Ishikawa (cell line): Measurements from ENCODE around the gene ITGA11.

Experiments used
- CEBPB ChIP-seq: IDR thresholded peaks from 2 replicates; pipeline ENCODE4 v1.6.1; 2012
- CREB1 ChIP-seq: IDR thresholded peaks from 2 replicates; pipeline ENCODE4 v1.6.1; 2012; ENCODE audit warnings: low read depth
- EP300 ChIP-seq: IDR thresholded peaks from 2 replicates; pipeline ENCODE4 v1.6.1; 2012; ENCODE audit warnings: borderline replicate concordance
- FOXM1 ChIP-seq: IDR thresholded peaks from 2 replicates; pipeline ENCODE4 v1.6.1; 2012; ENCODE audit warnings: low read depth, borderline replicate concordance
- MAX ChIP-seq: IDR thresholded peaks from 2 replicates; pipeline ENCODE4 v1.6.1; 2012
- RAD21 ChIP-seq: IDR thresholded peaks from 2 replicates; pipeline ENCODE4 v1.6.1; 2012; ENCODE audit warnings: low read depth
- TAF1 ChIP-seq: IDR thresholded peaks from 2 replicates; pipeline ENCODE4 v1.6.1; 2012; ENCODE audit warnings: low read depth, mild to moderate bottlenecking
- TCF12 ChIP-seq: IDR thresholded peaks from 2 replicates; pipeline ENCODE4 v1.6.1; 2012; ENCODE audit warnings: low read depth
- ZBTB7A ChIP-seq: IDR thresholded peaks from 2 replicates; pipeline ENCODE4 v1.6.1; 2012; ENCODE audit warnings: low read depth
- TF ChIP-seq, protein P1 (sequence below): IDR thresholded peaks from 2 replicates; pipeline ENCODE4 v1.6.1; 2012
- TF ChIP-seq, protein P2 (sequence below): IDR thresholded peaks from 2 replicates; pipeline ENCODE4 v1.6.1; 2012; ENCODE audit warnings: low read depth, mild to moderate bottlenecking

GRCh38 chr15:68311464-68311835 is 120.5 kb downstream of the ITGA11 start:
- TF ChIP-seq, protein P1, sequence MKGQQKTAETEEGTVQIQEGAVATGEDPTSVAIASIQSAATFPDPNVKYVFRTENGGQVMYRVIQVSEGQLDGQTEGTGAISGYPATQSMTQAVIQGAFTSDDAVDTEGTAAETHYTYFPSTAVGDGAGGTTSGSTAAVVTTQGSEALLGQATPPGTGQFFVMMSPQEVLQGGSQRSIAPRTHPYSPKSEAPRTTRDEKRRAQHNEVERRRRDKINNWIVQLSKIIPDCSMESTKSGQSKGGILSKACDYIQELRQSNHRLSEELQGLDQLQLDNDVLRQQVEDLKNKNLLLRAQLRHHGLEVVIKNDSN = no peak
- TF ChIP-seq TAF1 (no peak), RAD21 (no peak), FOXM1 (no peak), MAX (no peak), ZBTB7A (no peak), EP300 (no peak), CEBPB (no peak), CREB1 (no peak), TCF12 (no peak)
- TF ChIP-seq, protein P2, sequence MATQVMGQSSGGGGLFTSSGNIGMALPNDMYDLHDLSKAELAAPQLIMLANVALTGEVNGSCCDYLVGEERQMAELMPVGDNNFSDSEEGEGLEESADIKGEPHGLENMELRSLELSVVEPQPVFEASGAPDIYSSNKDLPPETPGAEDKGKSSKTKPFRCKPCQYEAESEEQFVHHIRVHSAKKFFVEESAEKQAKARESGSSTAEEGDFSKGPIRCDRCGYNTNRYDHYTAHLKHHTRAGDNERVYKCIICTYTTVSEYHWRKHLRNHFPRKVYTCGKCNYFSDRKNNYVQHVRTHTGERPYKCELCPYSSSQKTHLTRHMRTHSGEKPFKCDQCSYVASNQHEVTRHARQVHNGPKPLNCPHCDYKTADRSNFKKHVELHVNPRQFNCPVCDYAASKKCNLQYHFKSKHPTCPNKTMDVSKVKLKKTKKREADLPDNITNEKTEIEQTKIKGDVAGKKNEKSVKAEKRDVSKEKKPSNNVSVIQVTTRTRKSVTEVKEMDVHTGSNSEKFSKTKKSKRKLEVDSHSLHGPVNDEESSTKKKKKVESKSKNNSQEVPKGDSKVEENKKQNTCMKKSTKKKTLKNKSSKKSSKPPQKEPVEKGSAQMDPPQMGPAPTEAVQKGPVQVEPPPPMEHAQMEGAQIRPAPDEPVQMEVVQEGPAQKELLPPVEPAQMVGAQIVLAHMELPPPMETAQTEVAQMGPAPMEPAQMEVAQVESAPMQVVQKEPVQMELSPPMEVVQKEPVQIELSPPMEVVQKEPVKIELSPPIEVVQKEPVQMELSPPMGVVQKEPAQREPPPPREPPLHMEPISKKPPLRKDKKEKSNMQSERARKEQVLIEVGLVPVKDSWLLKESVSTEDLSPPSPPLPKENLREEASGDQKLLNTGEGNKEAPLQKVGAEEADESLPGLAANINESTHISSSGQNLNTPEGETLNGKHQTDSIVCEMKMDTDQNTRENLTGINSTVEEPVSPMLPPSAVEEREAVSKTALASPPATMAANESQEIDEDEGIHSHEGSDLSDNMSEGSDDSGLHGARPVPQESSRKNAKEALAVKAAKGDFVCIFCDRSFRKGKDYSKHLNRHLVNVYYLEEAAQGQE = no peak
